PC-3 (cell line): Measurements from ENCODE around the gene BLTP3B. TPM values are rescaled to one million over a fixed set of nuclear protein-coding genes. Genes with fewer than 3 reads are reported as not detected.

Source experiments
- ATAC-seq: fragments of 200-7000 bp; cut with Tn5 transposase; 2 replicates; pipeline ENCODE4 v1.9.1; 2020; ENCODE audit warnings: mild to moderate bottlenecking, moderate library complexity
- BruUV-seq: library from RNA; stranded (reverse); fragments of 400-500 nt; replicated peaks from 2 replicates; lab custom pipeline; 2021; lab: Mats Ljungman, UMichigan
- CTCF ChIA-PET: fragments of 300-600 bp; sonication (Branson Sonifier 250); formaldehyde crosslinking; loops from one replicate; lab custom pipeline; 2022; ENCODE audit warnings: antibody characterized with exemption; lab: Charles Lee
- POLR2A ChIA-PET: fragments of 300-600 bp; sonication (Branson Sonifier 250); formaldehyde crosslinking; loops from one replicate; lab custom pipeline; 2022; ENCODE audit warnings: antibody characterized with exemption; ENCODE audit not compliant: unreplicated experiment; lab: Charles Lee
- DNase-seq: peaks from one replicate; pipeline ENCODE4 v3.0.0-alpha.2; 2015
- H2AFZ ChIP-seq: fragments of 300-600 bp; sonication (generic); 2 replicates; pipeline ENCODE4 v1.6.0; 2016; ENCODE audit warnings: antibody characterized with exemption, low read length
- H3F3A ChIP-seq: fragments of 300-600 bp; sonication (generic); one replicate; pipeline ENCODE4 v1.6.0; 2017; ENCODE audit warnings: antibody characterized with exemption, low read length, control low read depth, mild to moderate bottlenecking; ENCODE audit not compliant: unreplicated experiment
- H3K27ac ChIP-seq: fragments of 300-600 bp; sonication (generic); 2 replicates; pipeline ENCODE4 v1.5.1; 2016; ENCODE audit warnings: mild to moderate bottlenecking, low read length
- H3K27me3 ChIP-seq: fragments of 300-600 bp; sonication (generic); 2 replicates; pipeline ENCODE4 v1.6.1; 2016; ENCODE audit warnings: low read length, mixed read lengths
- H3K36me3 ChIP-seq: fragments of 300-600 bp; sonication (generic); 2 replicates; pipeline ENCODE4 v1.6.1; 2016; ENCODE audit warnings: low read depth, mixed run types, low read length, mixed read lengths
- H3K4me1 ChIP-seq: fragments of 300-600 bp; sonication (generic); 2 replicates; pipeline ENCODE4 v1.5.1; 2016; ENCODE audit warnings: low read length; ENCODE audit not compliant: insufficient read depth
- H3K4me2 ChIP-seq: fragments of 300-600 bp; sonication (generic); 2 replicates; pipeline ENCODE4 v1.6.0; 2016; ENCODE audit warnings: low read length
- H3K4me3 ChIP-seq: fragments of 300-600 bp; sonication (generic); 2 replicates; pipeline ENCODE4 v1.5.1; 2016; ENCODE audit warnings: mild to moderate bottlenecking, low read length, mixed read lengths
- H3K79me2 ChIP-seq: fragments of 300-600 bp; sonication (generic); 2 replicates; pipeline ENCODE4 v1.6.1; 2017; ENCODE audit warnings: low read length, mixed read lengths
- H3K9ac ChIP-seq: fragments of 300-600 bp; sonication (generic); 2 replicates; pipeline ENCODE4 v1.6.0; 2016; ENCODE audit warnings: mild to moderate bottlenecking, low read length
- H3K9me2 ChIP-seq: fragments of 300-600 bp; sonication (generic); replicated peaks from 2 replicates; pipeline ENCODE4 v1.6.1; 2016; ENCODE audit warnings: mixed run types, low read length, mixed read lengths
- H3K9me3 ChIP-seq: fragments of 300-600 bp; sonication (generic); 2 replicates; pipeline ENCODE4 v1.6.1; 2016; ENCODE audit warnings: low read length, mixed read lengths
- H4K20me1 ChIP-seq: fragments of 300-600 bp; sonication (generic); 2 replicates; pipeline ENCODE4 v1.6.1; 2016; ENCODE audit warnings: low read length, mixed read lengths
- CTCF ChIP-seq: fragments of 300-600 bp; sonication (generic); conservative IDR thresholded peaks from 2 replicates; pipeline ENCODE4 v1.5.1; 2017; ENCODE audit warnings: antibody characterized with exemption, low read depth, mild to moderate bottlenecking, low read length
- EZH2 ChIP-seq: fragments of 300-600 bp; sonication (generic); IDR thresholded peaks from one replicate; pipeline ENCODE4 v1.6.1; 2017; ENCODE audit warnings: antibody characterized with exemption, mild to moderate bottlenecking, low read length; ENCODE audit not compliant: unreplicated experiment
- EZH2phosphoT487 ChIP-seq: fragments of 300-600 bp; sonication (generic); IDR thresholded peaks from 2 replicates; pipeline ENCODE4 v1.6.1; 2018; ENCODE audit warnings: mild to moderate bottlenecking, antibody characterized with exemption, low read length, borderline replicate concordance
- intact Hi-C: fragments of 100-400 bp; cut with micrococcal nuclease; formaldehyde crosslinking; loops from 2 replicates; pipeline ENCODE4 v1.9.0; 2023
- total RNA-seq: library from RNA; depleted of rRNA; stranded (reverse); fragments of >200 nt; gene quantifications from 2 replicates; pipeline ENCODE4 v1.2.3, GENCODE V29; 2014

The BLTP3B gene
- total RNA-seq, 1 experiment from 2014 or later: 32.0 TPM

GRCh38 chr12:100166232-100166631 lies 23.6 kb upstream of the BLTP3B start:
- no peak overlapping the region for H3K4me2 ChIP-seq
- intact Hi-C loops: no loop called here
- no peaks in the 10 kb centered on the region for H3K9me2 ChIP-seq
- no peaks in the 10 kb centered on the region for H3K36me3 ChIP-seq
- TF ChIP-seq CTCF: no peak
- TF ChIP-seq EZH2: no peak
- TF ChIP-seq EZH2phosphoT487: no peak
- H3K9ac ChIP-seq: no peak overlapping the region
- H3F3A ChIP-seq: no peaks in the 10 kb centered on the region
- no peak for ATAC-seq
- H4K20me1 ChIP-seq: no peaks in the 10 kb centered on the region
- no peak for DNase-seq
- no peaks in the 10 kb centered on the region for H3K9me3 ChIP-seq
- H3K4me1 ChIP-seq: peaks cover 11% of the 10 kb centered on the region
- no peaks in the 10 kb centered on the region for H3K79me2 ChIP-seq
- no TSS peak for BruUV-seq
- H2AFZ ChIP-seq: no peak overlapping the region
- H3K27me3 ChIP-seq: no peaks in the 10 kb centered on the region
- no peak overlapping the region for H3K4me3 ChIP-seq
- ChIA-PET POLR2A (no interaction called here), CTCF (interaction anchor here (1.5 kb wide), 1 partner anchor 11 kb away, joined by 5 read pairs; no protein-coding TSS in a partner anchor)
- no peak overlapping the region for H3K27ac ChIP-seq

DNA sequence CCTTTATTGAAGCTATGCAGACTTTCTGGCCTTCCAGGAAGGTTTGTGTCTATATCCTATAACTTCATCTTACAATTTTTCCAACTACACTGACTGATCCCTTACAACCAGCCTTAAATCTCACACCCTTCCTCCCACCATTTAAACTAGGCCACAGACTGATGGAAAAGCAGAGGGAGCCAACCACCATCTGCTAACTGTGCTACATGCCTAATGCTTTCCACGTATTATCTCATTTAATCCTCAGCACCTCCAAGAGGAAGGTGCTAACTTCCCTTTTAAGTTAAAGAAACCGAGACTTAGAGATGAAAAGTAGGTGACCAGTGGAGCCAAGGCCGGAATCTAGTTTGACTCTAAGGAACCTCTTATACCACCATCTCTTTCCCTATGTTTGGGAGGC lies 22.7 kb upstream of the BLTP3B start:
- Histone ChIP-seq H3K36me3 (no peaks in the 10 kb centered on the region), H3K9ac (no peak overlapping the region), H3K79me2 (no peaks in the 10 kb centered on the region), H3K27me3 (no peaks in the 10 kb centered on the region), H3K9me2 (no peaks in the 10 kb centered on the region), H3K4me1 (peaks cover 11% of the 10 kb centered on the region), H3K4me3 (no peak overlapping the region), H4K20me1 (no peaks in the 10 kb centered on the region), H3K9me3 (no peaks in the 10 kb centered on the region), H3F3A (no peaks in the 10 kb centered on the region), H3K27ac (no peak overlapping the region), H2AFZ (no peak overlapping the region), H3K4me2 (no peak overlapping the region)
- CTCF ChIA-PET: no interaction called here
- POLR2A ChIA-PET: no interaction called here
- no TSS peak for BruUV-seq
- intact Hi-C loops: no loop called here
- DNase-seq: no peak
- no peak for ATAC-seq
- TF ChIP-seq EZH2phosphoT487: no peak

GRCh38 chr12:100164153-100164704 lies 21.6 kb upstream of the BLTP3B start:
- Histone ChIP-seq H3F3A (no peaks in the 10 kb centered on the region), H2AFZ (peak overlapping the region; percentile 84), H3K27me3 (no peaks in the 10 kb centered on the region), H3K36me3 (no peaks in the 10 kb centered on the region), H3K27ac (no peak overlapping the region), H3K4me3 (peak overlapping the region; percentile 60; the same call in 1 of the 2 replicates), H3K79me2 (no peaks in the 10 kb centered on the region), H3K9ac (no peak overlapping the region), H3K9me2 (no peaks in the 10 kb centered on the region), H3K4me1 (peaks cover 11% of the 10 kb centered on the region), H3K4me2 (peak overlapping the region; percentile 79), H3K9me3 (no peaks in the 10 kb centered on the region), H4K20me1 (no peaks in the 10 kb centered on the region)
- intact Hi-C loops: loop anchor here (1.0 to 5.0 kb wide), 2 partner anchors 36 to 58 kb away; partner anchors contain the start of gene ACTR6
- ChIA-PET CTCF (interaction anchor here (0.6 to 1.2 kb wide), 4 partner anchors 9 to 111 kb away, joined by 3 to 8 read pairs (median 6); no protein-coding TSS in a partner anchor), POLR2A (no interaction called here)
- TF ChIP-seq CTCF (no peak), EZH2phosphoT487 (no peak), EZH2 (no peak)
- ATAC-seq: no peak
- no peak for DNase-seq
- BruUV-seq: TSS peak; percentile 6
